Activated T-helper 17 cell treated with anti-CD3 and anti-CD28 coated beads, Interleukin-2, amount 50 U/mL, for 72 hours (primary cell): ENCODE results near the gene GOLGA6C. TPM values are rescaled to one million over a fixed set of nuclear protein-coding genes. Genes with fewer than 3 reads are reported as not detected.
"Not testable (repeated sequence)": the region's sequence is repeated elsewhere in the genome, so short reads cannot be mapped to it uniquely, and the experiment has no call there.

Source experiments
- ATAC-seq: fragments of 150-1000 bp; cut with Tn5 transposase; replicated peaks from 2 replicates; pipeline ENCODE4 v1.10.0; 2021; ENCODE audit warnings: mild to moderate bottlenecking, moderate library complexity
- H3K27ac Mint-ChIP-seq: one replicate; pipeline ENCODE4 v1.8.0; 2022; ENCODE audit warnings: mixed read lengths
- H3K27me3 Mint-ChIP-seq: one replicate; pipeline ENCODE4 v1.8.0; 2022; ENCODE audit warnings: mixed read lengths
- H3K36me3 Mint-ChIP-seq: one replicate; pipeline ENCODE4 v1.8.0; 2022; ENCODE audit warnings: low read depth, mild to moderate bottlenecking, mixed read lengths
- H3K4me1 Mint-ChIP-seq: one replicate; pipeline ENCODE4 v1.8.0; 2022; ENCODE audit warnings: mixed read lengths
- H3K4me3 Mint-ChIP-seq: one replicate; pipeline ENCODE4 v1.8.0; 2022; ENCODE audit warnings: mild to moderate bottlenecking, mixed read lengths
- H3K9me3 Mint-ChIP-seq: one replicate; pipeline ENCODE4 v1.8.0; 2022; ENCODE audit warnings: mixed read lengths
- total RNA-seq, 2 donors: library from RNA; stranded (reverse); gene quantifications; one replicate each; pipeline ENCODE4 v1.2.3, GENCODE V29; 2022

GOLGA6C gene
- total RNA-seq, 2 donors from 2014 or later: not detected

DNA sequence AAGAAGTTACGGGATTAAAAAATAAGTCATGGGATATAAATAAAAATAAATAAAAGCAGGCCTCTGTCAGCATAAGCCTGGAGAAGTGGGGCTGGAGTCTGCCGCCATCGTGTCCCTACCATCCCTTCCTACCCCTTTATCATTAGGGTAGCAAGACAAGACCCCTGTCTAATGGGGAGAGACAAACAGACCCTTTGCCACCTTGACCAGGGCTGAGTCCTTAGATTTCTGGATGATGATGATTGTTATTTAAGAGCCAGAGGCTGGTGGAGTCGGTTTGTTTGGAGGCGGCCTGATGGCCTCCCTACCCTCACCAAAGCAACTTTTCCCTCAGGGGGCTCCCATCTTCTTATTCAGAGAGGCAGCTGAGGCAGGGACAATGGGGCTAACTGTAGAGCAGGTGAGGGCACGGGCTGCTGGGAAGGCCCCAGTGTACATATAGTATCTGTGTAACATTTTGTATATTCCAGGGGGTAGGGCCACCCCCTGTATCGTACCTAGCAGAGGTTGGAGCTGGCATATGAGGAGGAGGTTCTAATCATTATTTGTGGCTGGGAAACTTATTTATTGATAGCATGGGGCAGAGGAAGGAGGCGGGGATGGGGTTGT is 15.7 kb downstream of the GOLGA6C start:
- not testable (repeated sequence) for H3K4me1 Mint-ChIP-seq, ATAC-seq, H3K9me3 Mint-ChIP-seq, H3K27ac Mint-ChIP-seq, H3K36me3 Mint-ChIP-seq, H3K4me3 Mint-ChIP-seq, H3K27me3 Mint-ChIP-seq

DNA sequence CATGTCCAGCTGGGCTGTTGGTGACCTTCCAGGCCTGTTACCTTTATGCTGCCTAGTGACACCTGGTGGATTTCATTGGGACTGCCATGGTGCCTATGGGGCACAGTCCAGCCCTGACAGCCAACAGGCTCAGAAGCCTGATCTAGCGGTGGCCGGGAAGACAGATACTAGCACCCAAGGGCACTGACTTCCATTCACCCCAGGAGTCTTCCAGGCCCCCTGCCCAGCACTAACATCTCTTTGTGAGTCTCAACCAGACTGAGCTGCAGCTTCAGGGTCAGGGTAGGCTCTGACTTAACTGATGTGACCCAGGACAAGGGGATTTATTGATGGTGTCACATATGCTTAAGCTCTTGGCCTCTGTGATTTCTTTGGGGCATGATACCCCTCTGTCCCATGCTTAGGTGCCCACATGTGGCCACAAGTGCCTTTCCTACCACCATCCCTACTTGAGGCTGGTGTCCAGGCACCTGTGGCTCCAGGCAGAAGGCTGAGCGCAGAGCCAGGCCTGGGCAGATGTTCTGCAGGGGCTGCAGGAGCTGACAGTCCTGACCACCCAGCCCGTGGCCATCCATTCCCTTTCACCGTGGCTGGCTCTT is 16.5 kb downstream of the GOLGA6C start:
- H3K36me3 Mint-ChIP-seq, H3K4me3 Mint-ChIP-seq, H3K27me3 Mint-ChIP-seq, H3K4me1 Mint-ChIP-seq, H3K27ac Mint-ChIP-seq, H3K9me3 Mint-ChIP-seq: not testable (repeated sequence)
- peak; percentile 76 for ATAC-seq

DNA sequence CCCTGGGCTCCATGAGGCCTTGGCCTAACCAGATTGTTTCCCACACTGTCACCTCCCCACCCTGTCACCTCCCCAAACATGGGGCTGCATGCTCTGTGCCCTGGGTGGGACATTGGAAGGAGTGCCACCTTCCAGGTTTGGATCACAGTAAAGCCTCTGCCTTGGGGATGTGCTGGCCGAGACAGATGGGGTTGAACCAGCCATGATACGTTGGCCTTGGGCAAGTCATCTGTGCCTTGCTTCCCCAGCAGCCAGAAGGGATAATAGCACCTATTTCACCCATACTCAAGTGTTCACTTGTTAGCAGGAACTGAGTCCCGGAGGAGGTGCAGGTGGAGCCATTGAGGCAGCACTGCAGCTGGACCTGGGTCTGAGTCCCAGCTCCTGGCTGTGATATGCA is 17.5 kb downstream of the GOLGA6C start:
- not testable (repeated sequence) for H3K4me3 Mint-ChIP-seq, ATAC-seq, H3K27ac Mint-ChIP-seq, H3K36me3 Mint-ChIP-seq, H3K4me1 Mint-ChIP-seq, H3K9me3 Mint-ChIP-seq, H3K27me3 Mint-ChIP-seq

DNA sequence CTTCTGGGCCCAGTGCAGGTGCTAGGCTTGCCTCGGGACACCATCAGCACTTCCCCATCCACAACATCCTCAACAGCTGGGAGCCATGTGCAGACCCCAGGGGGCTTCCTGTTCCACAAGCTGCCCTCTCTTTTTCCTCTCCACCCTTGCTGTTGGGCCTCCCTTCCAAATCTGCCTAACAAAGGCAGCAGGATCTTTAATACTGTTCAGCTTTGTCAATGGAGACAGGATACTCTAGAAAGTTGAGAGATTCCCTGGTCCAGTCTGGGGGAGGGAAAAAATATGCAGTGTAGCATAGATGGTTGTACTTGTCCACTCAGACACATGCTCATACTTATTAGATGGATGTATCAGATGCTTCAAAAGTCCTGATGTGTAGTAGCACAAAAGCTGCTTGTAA is 20.4 kb downstream of the GOLGA6C start:
- H3K4me3 Mint-ChIP-seq, ATAC-seq, H3K27me3 Mint-ChIP-seq, H3K4me1 Mint-ChIP-seq, H3K9me3 Mint-ChIP-seq, H3K36me3 Mint-ChIP-seq, H3K27ac Mint-ChIP-seq: not testable (repeated sequence)

DNA sequence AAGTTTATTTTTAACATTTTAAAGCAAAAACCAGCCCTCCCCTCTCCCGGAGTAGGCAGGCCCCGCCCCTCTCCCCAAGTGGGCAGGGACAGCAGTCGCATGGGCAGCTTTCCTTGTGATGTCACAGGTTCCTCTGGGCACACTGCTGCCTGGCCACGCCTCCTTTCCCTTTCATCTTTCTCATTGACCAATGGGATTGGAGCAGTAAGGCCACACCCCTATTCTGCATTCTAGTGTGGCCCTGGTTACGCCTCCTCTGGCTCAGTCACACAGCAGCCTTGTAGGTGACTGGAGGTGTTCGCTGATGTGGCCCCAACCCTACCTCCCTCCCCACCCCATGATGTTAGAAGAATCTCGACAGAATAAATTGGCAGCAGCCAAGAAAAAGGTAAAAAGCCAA is 24.4 kb downstream of the GOLGA6C start, which contains the start of gene GOLGA6D:
Gene GOLGA6D (plus strand): TSS at position 264 of the 400 bp plus-strand sequence. CDS start 41 bp downstream, at position 305.
- not testable (repeated sequence) for H3K4me3 Mint-ChIP-seq, H3K27me3 Mint-ChIP-seq, H3K36me3 Mint-ChIP-seq, H3K27ac Mint-ChIP-seq, ATAC-seq, H3K4me1 Mint-ChIP-seq, H3K9me3 Mint-ChIP-seq

DNA sequence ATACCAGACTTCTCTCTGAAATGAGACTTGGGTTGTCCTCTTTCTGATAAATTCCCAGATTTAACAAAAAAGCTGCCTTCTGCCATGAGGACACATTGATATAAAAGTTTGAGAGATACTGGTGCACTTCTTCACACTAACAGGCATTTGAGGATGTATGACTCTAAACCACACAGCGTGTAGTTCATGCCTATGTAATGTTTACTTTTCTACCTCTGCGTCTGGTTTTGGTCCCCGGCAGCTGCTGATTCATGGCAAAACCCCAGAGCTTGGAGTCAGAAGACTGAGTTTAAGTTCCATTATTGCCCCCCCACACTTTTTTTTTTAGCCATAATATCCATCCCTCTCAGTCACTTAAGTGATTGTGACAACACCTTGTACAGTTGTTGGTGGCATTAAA is 26.0 kb downstream of the GOLGA6C start:
- not testable (repeated sequence) for H3K27me3 Mint-ChIP-seq, H3K4me1 Mint-ChIP-seq, H3K27ac Mint-ChIP-seq, H3K4me3 Mint-ChIP-seq, ATAC-seq, H3K36me3 Mint-ChIP-seq, H3K9me3 Mint-ChIP-seq

DNA sequence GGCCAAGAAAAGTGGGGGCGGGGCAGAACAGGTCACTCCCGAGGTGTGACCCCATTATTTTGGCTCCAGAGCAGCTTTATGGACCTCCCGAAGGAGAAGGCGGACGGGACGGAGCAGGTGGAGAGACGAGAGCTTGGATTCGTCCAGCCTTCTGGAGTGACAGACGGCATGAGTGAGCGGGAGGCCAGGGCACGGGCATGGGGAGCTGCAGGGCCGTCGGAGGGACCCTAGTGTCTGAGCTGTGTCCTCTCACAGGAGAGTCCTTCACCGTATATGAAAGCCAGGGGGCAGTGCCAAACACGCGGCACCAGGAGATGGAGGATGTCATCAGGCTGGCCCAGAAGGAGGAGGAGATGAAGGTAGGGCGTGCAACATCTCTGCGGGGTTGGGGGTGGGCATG is 35.5 kb downstream of the GOLGA6C start:
- H3K36me3 Mint-ChIP-seq, H3K4me1 Mint-ChIP-seq, H3K27me3 Mint-ChIP-seq, H3K9me3 Mint-ChIP-seq, ATAC-seq, H3K27ac Mint-ChIP-seq, H3K4me3 Mint-ChIP-seq: not testable (repeated sequence)

DNA sequence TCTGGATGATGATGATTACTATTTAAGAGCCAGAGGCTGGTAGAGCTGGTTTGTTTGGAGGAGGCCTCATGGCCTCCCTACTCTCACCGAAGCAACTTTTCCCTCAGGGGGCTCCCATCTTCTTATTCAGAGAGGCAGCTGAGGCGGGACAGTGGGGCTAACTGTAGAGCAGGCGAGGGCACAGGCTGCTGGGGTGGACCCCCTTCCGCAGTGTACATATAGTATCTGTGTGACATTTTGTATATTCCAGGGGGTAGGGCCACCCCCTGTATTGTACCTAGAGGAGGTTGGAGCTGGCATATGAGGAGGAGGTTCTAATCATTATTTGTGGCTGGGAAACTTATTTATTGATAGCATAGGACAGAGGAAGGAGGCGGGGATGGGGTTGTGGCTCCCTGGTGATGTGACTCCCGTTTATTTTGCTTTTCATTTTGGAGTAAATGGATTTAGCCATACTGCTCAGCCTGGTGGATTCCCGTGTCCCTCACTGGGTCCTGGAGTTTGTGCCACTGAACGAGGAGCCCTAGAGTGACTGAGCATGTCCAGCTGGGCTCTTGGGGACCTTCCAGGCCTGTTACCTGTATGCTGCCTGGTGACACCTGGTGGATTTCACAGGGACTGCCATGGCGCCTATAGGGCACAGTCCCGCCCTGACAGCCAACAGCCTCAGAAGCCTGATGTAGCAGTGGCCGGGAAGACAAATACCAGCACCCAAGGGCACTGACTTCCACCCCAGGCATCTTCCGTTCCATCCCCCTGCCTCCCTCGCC is 40.6 kb downstream of the GOLGA6C start:
- H3K9me3 Mint-ChIP-seq, H3K27ac Mint-ChIP-seq, H3K4me1 Mint-ChIP-seq, H3K27me3 Mint-ChIP-seq, H3K36me3 Mint-ChIP-seq, H3K4me3 Mint-ChIP-seq: not testable (repeated sequence)
- peak; percentile 97 for ATAC-seq

DNA sequence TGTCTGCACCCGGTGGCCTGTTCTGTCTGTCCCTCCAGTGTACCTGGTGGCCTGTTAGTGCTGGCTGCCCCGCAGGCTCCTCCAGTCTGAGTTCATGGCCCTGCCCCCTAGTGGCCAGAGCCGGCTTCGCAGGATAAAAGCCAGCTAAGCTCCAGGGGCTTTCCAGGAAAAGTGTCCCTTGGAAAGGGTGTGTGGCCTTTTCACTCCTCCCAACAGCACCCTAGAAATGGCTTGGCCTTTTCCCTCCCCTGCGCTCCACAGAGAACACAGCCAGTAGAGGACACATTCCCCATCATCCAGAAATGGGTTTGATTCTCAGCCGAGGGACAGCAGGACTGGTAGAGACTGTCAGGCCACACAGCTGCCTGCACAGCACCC is 41.2 kb downstream of the GOLGA6C start:
- not testable (repeated sequence) for H3K36me3 Mint-ChIP-seq, H3K4me1 Mint-ChIP-seq, H3K27ac Mint-ChIP-seq, H3K9me3 Mint-ChIP-seq, H3K4me3 Mint-ChIP-seq
- ATAC-seq: peak; percentile 95
- peaks cover 12% of the 10 kb centered on the region for H3K27me3 Mint-ChIP-seq

DNA sequence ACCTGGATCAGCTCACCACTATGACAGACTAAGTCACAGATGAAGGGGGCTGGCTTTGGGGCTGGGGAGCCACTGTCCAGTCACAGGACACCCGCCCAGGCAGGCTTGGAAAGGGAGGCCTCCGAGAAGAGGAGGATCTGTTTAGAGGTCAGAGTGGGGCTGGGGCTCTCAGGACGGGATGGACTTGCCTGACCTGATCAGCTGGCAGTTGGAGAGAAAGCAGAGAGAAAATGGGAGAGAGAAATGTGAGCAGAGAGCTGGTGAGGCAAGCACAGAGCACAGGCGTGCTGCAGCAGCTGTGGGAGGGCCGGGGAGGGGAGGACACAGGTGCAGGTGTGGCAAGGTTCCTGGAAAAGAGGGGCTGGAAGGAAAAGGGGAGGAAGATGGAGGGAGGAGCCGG is 41.9 kb downstream of the GOLGA6C start:
- not testable (repeated sequence) for H3K9me3 Mint-ChIP-seq, H3K27ac Mint-ChIP-seq, H3K4me1 Mint-ChIP-seq, ATAC-seq, H3K36me3 Mint-ChIP-seq, H3K4me3 Mint-ChIP-seq
- peaks cover 18% of the 10 kb centered on the region for H3K27me3 Mint-ChIP-seq

DNA sequence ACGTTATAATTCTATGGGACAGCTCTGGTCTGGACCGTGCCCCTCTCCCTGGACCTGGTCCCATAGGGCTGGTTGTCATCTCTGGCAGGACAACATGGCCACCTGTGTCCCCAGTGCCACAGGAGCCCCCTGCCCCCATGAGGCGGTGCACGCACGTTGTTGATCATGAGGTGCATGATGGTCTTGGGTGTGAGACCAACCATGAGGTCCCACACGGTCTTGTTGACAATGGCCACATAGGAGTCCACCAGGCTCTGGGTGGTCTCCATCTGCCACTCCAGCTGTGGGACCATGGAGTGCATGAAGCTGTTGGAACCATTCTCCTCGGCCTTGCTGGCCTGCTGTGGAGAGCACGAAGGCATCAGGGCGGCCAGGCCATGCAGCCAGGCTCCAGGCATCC is 44.2 kb downstream of the GOLGA6C start:
- H3K27ac Mint-ChIP-seq: no peak overlapping the region
- no peaks in the 10 kb centered on the region for H3K36me3 Mint-ChIP-seq
- H3K27me3 Mint-ChIP-seq: peaks cover 30% of the 10 kb centered on the region
- no peak overlapping the region for H3K4me3 Mint-ChIP-seq
- no peaks in the 10 kb centered on the region for H3K9me3 Mint-ChIP-seq
- H3K4me1 Mint-ChIP-seq: no peaks in the 10 kb centered on the region
- ATAC-seq: no peak

DNA sequence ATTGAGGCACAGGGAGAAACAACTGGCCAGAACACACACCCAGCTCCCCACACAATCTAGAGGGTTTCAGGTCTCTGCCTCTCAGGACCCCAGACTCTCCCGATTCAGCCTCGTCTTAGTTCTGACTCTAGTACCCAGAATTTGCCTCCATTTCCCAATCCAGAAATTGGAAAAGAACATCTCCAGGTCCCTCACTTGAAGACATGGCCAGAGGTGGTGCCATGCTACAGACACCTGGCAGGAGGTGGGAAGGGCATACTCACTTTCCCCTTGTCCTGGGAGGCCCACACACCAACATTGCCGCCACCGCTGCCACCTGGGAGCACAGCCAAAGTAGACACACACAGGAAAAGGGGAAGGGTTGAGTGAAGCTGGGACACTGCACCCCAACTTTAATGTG is 44.6 kb downstream of the GOLGA6C start:
- not testable (repeated sequence) for H3K4me1 Mint-ChIP-seq, H3K36me3 Mint-ChIP-seq, H3K9me3 Mint-ChIP-seq, H3K4me3 Mint-ChIP-seq, H3K27ac Mint-ChIP-seq, ATAC-seq
- H3K27me3 Mint-ChIP-seq: peaks cover 33% of the 10 kb centered on the region

DNA sequence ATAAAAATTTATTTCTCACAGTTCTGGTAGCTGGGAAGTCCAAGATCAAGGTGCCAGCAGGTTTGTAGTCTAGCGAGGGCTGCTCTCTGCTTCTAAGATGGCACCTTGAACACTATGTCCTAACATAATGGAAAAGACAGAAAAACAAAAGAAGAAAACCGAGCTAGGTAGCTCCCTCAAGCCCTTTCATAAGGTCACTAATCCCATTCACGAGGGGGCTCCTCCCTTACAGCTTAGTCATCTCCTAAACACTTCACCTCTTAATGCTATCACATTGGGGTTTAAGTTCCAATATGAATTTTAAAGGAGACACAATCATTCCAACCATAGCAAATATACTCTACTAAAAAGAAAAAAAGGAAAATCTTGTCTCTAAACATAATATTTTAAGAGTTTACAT is 48.1 kb downstream of the GOLGA6C start:
- Mint-ChIP-seq H3K9me3 (no peaks in the 10 kb centered on the region), H3K27me3 (peaks cover 45% of the 10 kb centered on the region), H3K27ac (no peak overlapping the region), H3K36me3 (no peaks in the 10 kb centered on the region), H3K4me3 (no peak overlapping the region), H3K4me1 (no peaks in the 10 kb centered on the region)
- no peak for ATAC-seq

DNA sequence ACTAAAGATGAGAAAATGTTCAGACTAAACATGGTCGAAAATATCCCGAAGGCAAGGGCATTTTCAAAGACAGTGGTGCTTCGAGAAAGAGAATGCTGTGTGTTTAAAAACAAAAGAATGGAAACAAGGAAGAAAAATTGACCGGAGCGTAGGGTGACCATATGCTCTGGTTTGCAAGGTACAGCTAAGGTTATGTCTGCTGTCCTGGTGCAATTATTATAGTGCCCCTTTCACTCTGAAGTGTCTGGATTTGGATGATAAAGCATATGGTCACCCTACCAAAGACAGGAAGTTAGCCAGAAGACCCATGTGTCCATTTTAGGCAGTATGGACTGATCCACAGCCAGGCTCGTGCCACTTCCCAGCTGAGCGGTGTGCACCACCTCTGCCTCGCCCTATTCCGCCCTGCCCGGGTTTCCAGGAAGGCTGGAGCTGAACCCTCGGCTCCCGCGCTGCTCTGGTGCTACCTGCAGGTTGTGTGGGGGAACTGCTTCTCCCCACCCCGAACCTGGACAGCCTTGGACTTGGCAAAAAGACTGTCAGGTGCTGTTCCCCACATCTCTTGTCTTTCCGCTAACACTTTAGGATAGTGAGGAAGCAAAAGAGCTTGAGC is 49.8 kb downstream of the GOLGA6C start:
- H3K9me3 Mint-ChIP-seq: no peaks in the 10 kb centered on the region
- no peak for ATAC-seq
- H3K27ac Mint-ChIP-seq: no peak overlapping the region
- no peaks in the 10 kb centered on the region for H3K4me1 Mint-ChIP-seq
- no peaks in the 10 kb centered on the region for H3K36me3 Mint-ChIP-seq
- no peak overlapping the region for H3K4me3 Mint-ChIP-seq
- peaks cover 47% of the 10 kb centered on the region for H3K27me3 Mint-ChIP-seq

DNA sequence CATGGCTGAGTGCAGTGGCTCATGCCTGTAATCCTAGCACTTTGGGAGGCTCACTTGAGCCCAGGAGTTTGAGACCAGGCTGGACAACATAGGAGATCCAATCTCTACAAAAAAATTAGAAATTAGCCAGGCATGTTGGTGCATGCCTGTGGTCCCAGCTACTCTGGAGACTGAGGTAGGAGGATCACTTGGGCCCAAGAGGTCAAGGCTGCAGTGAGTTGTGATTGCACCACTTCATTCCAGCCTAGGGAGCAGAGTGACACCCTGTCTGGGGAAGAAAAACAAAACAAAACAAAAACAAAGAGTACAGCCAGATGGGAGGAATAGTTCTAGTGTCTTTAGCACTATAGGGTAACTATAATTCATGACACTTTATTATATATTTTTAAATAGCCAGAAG is 51.6 kb downstream of the GOLGA6C start:
- Mint-ChIP-seq H3K27me3 (peaks cover 34% of the 10 kb centered on the region), H3K9me3 (no peaks in the 10 kb centered on the region), H3K27ac (no peak overlapping the region), H3K36me3 (no peaks in the 10 kb centered on the region), H3K4me1 (no peaks in the 10 kb centered on the region), H3K4me3 (no peak overlapping the region)
- ATAC-seq: no peak
